ENCODE results near the gene STARD3. TPM values are rescaled to one million over a fixed set of nuclear protein-coding genes. Genes with fewer than 3 reads are reported as not detected.

Gene STARD3
- total RNA-seq, 8 experiments from 2014 or later = 22.8 to 39.8 (median 29.6) TPM

- 60 to 93% (median 68%) methylated on average over 2 to 6 of the region's 8 CpGs; no CpG with 5 or more reads in 3 of the 10 experiments for WGBS, 10 experiments
- H3K4me1 ChIP-seq (replicated peaks in 1 of 2) = peaks cover 0 to 8% of the 10 kb centered on the region in 2 donors
- no peak for ATAC-seq (replicated peaks in 6 of 8)
- no peak overlapping the region for H3K27ac ChIP-seq
- in situ Hi-C loops (cut with MboI; ENCODE audit: low pct_unique_long_range_greater_than_20kb in 2 of 9, low sequenced_read_pairs in 9 of 9, unreplicated experiment in 9 of 9) = no loop called here
- no peak overlapping the region for H3K4me3 ChIP-seq
Measured at GRCh38 chr17:39677072-39677471, 40.1 kb downstream of the STARD3 start.

GRCh38 chr17:39677542-39678339, 40.8 kb downstream of the STARD3 start:
- WGBS, 10 experiments = 67 to 100% (median 81%) methylated on average over 1 to 3 of the region's 13 CpGs; no CpG with 5 or more reads in 5 of the 10 experiments
- no peak overlapping the region for H3K4me3 ChIP-seq
- H3K4me1 ChIP-seq (replicated peaks in 1 of 2) = peaks cover 0 to 8% of the 10 kb centered on the region in 2 donors
- H3K27ac ChIP-seq = no peak overlapping the region
- in situ Hi-C loops (cut with MboI; ENCODE audit: low pct_unique_long_range_greater_than_20kb in 2 of 9, low sequenced_read_pairs in 9 of 9, unreplicated experiment in 9 of 9) = no loop called here
- ATAC-seq (replicated peaks in 6 of 8) = no peak

GRCh38 chr17:39678340-39679116, 41.6 kb downstream of the STARD3 start:
- WGBS, 10 experiments = 77 to 100% (median 92%) methylated on average over 1 to 7 of the region's 13 CpGs; no CpG with 5 or more reads in 5 of the 10 experiments
- in situ Hi-C loops (cut with MboI; ENCODE audit: low pct_unique_long_range_greater_than_20kb in 2 of 9, low sequenced_read_pairs in 9 of 9, unreplicated experiment in 9 of 9) = no loop called here
- H3K4me3 ChIP-seq = no peak overlapping the region
- ATAC-seq (replicated peaks in 6 of 8) = no peak
- peaks cover 0 to 8% of the 10 kb centered on the region in 2 donors for H3K4me1 ChIP-seq (replicated peaks in 1 of 2)
- H3K27ac ChIP-seq = no peak overlapping the region

GRCh38 chr17:39679521-39680192, 42.7 kb downstream of the STARD3 start:
- Histone ChIP-seq H3K4me3 (no peak overlapping the region), H3K4me1 (replicated peaks in 1 of 2) (peaks cover 0 to 8% of the 10 kb centered on the region in 2 donors), H3K27ac (no peak overlapping the region)
- in situ Hi-C loops (cut with MboI; ENCODE audit: low pct_unique_long_range_greater_than_20kb in 2 of 9, low sequenced_read_pairs in 9 of 9, unreplicated experiment in 9 of 9) = no loop called here
- 79 to 100% (median 89%) methylated on average over 2 to 7 of the region's 12 CpGs; no CpG with 5 or more reads in 3 of the 10 experiments for WGBS, 10 experiments
- ATAC-seq (replicated peaks in 6 of 8) = no peak

- WGBS, 10 experiments = 73 to 100% (median 90%) methylated on average over 1 to 6 of the region's 9 CpGs; no CpG with 5 or more reads in 3 of the 10 experiments
- Histone ChIP-seq H3K4me3 (no peak overlapping the region), H3K27ac (no peak overlapping the region), H3K4me1 (replicated peaks in 1 of 2) (peaks cover 0 to 5% of the 10 kb centered on the region in 2 donors)
- no peak for ATAC-seq (replicated peaks in 6 of 8)
- in situ Hi-C loops (cut with MboI; ENCODE audit: low pct_unique_long_range_greater_than_20kb in 2 of 9, low sequenced_read_pairs in 9 of 9, unreplicated experiment in 9 of 9) = no loop called here
Measured at GRCh38 chr17:39683295-39683939, 46.5 kb downstream of the STARD3 start.

GRCh38 chr17:39684369-39685192, 47.6 kb downstream of the STARD3 start:
- no peak overlapping the region for H3K4me3 ChIP-seq
- 80 to 100% (median 92%) methylated on average over 1 to 10 of the region's 12 CpGs; no CpG with 5 or more reads in 1 of the 10 experiments for WGBS, 10 experiments
- no peak for ATAC-seq (replicated peaks in 6 of 8)
- H3K27ac ChIP-seq = no peak overlapping the region
- in situ Hi-C loops (cut with MboI; ENCODE audit: low pct_unique_long_range_greater_than_20kb in 2 of 9, low sequenced_read_pairs in 9 of 9, unreplicated experiment in 9 of 9) = no loop called here
- H3K4me1 ChIP-seq (replicated peaks in 1 of 2) = peaks cover 6 to 11% of the 10 kb centered on the region in 2 donors

GRCh38 chr17:39687101-39687545, 50.2 kb downstream of the STARD3 start:
- 0 to 93% (median 35%) methylated on average over 1 to 4 of the region's 6 CpGs; no CpG with 5 or more reads in 4 of the 10 experiments for WGBS, 10 experiments
- ATAC-seq (replicated peaks in 6 of 8) = no peak
- Histone ChIP-seq H3K27ac (peak overlapping the region; percentile 96 to 100), H3K4me1 (replicated peaks in 1 of 2) (peaks cover 6 to 11% of the 10 kb centered on the region in 2 donors), H3K4me3 (peak overlapping the region; percentile 44 to 99 (median 55))
- in situ Hi-C loops (cut with MboI; ENCODE audit: low pct_unique_long_range_greater_than_20kb in 2 of 9, low sequenced_read_pairs in 9 of 9, unreplicated experiment in 9 of 9) = no loop called here

- in situ Hi-C loops (cut with MboI; ENCODE audit: low pct_unique_long_range_greater_than_20kb in 2 of 9, low sequenced_read_pairs in 9 of 9, unreplicated experiment in 9 of 9) = no loop called here
- Histone ChIP-seq H3K27ac (peak within 1 kb of the TSS; percentile 96 to 100), H3K4me1 (replicated peaks in 1 of 2) (peaks cover 6 to 11% of the 10 kb centered on the region in 2 donors), H3K4me3 (peak within 1 kb of the TSS; percentile 44 to 99 (median 55))
- ATAC-seq (replicated peaks in 6 of 8) = peak; percentile 94 to 98 (median 97)
- 0 to 83% (median 17%) methylated on average over 1 to 13 of the region's 45 CpGs; no CpG with 5 or more reads in 2 of the 10 experiments for WGBS, 10 experiments
Measured at GRCh38 chr17:39687546-39688474, 50.9 kb downstream of the STARD3 start, which contains the start of gene PGAP3. TSS of gene PGAP3 (minus strand) at chr17:39688057. CDS start at chr17:39688014, 43 bp downstream.

- Histone ChIP-seq H3K4me3 (peak overlapping the region; percentile 44 to 99 (median 55)), H3K27ac (peak overlapping the region in 1 of 2 donors; percentile 100), H3K4me1 (replicated peaks in 1 of 2) (peaks cover 6 to 11% of the 10 kb centered on the region in 2 donors)
- WGBS, 10 experiments = 0 to 67% (median 36%) methylated on average over 1 to 6 of the region's 6 CpGs; no CpG with 5 or more reads in 2 of the 10 experiments
- no peak for ATAC-seq (replicated peaks in 6 of 8)
- in situ Hi-C loops (cut with MboI; ENCODE audit: low pct_unique_long_range_greater_than_20kb in 2 of 9, low sequenced_read_pairs in 9 of 9, unreplicated experiment in 9 of 9) = no loop called here
Measured at GRCh38 chr17:39688475-39688835, 51.5 kb downstream of the STARD3 start.

- peak overlapping the region in 3 of 5 donors; percentile 44 to 59 (median 55) for H3K4me3 ChIP-seq
Measured at GRCh38 chr17:39688945-39689344, 52.0 kb downstream of the STARD3 start.

GRCh38 chr17:39694593-39694992, 57.6 kb downstream of the STARD3 start:
- 54 to 100% (median 88%) methylated on average over 1 to 5 of the region's 5 CpGs; no CpG with 5 or more reads in 1 of the 10 experiments for WGBS, 10 experiments
- H3K4me3 ChIP-seq = no peak overlapping the region
- H3K27ac ChIP-seq = no peak overlapping the region
- no peak for ATAC-seq (replicated peaks in 6 of 8)
- in situ Hi-C loops (cut with MboI; ENCODE audit: low pct_unique_long_range_greater_than_20kb in 2 of 9, low sequenced_read_pairs in 9 of 9, unreplicated experiment in 9 of 9) = no loop called here
- H3K4me1 ChIP-seq (replicated peaks in 1 of 2) = peaks cover 9 to 23% of the 10 kb centered on the region in 2 donors

More at GRCh38 chr17:39688945-39689344, 52.0 kb downstream of the STARD3 start:
- WGBS, 10 experiments = 0 to 83% (median 18%) methylated on average over 1 to 2 of the region's 3 CpGs; no CpG with 5 or more reads in 3 of the 10 experiments
- in situ Hi-C loops (cut with MboI; ENCODE audit: low pct_unique_long_range_greater_than_20kb in 2 of 9, low sequenced_read_pairs in 9 of 9, unreplicated experiment in 9 of 9) = no loop called here
- no peak for ATAC-seq (replicated peaks in 6 of 8)
- Histone ChIP-seq H3K4me1 (replicated peaks in 1 of 2) (peaks cover 6 to 11% of the 10 kb centered on the region in 2 donors), H3K27ac (no peak overlapping the region)

Data from motor neuron (in vitro differentiated cells).